Mononuclear cell (primary cell): ENCODE data around the gene PDE6A. TPM values are rescaled to one million over a fixed set of nuclear protein-coding genes. Genes with fewer than 3 reads are reported as not detected.

Source experiments
- total RNA-seq: library from RNA; depleted of rRNA; stranded (reverse); fragments of >200 nt; gene quantifications from one replicate; pipeline ENCODE4 v1.2.3, GENCODE V29; 2012

PDE6A gene
- total RNA-seq, 1 donor: not detected

Other genes with a start within 250 kb of the PDE6A start
- 2.6 TPM for gene PPARGC1B, start 214.5 kb downstream of the PDE6A start, total RNA-seq
- 2.7 TPM for gene SLC26A2, start 16.0 kb upstream of the PDE6A start, total RNA-seq
- 2.1 TPM for gene TIGD6, start 55.9 kb upstream of the PDE6A start, total RNA-seq
- gene HMGXB3, start 55.9 kb upstream of the PDE6A start, total RNA-seq: 27.2 TPM
- gene CSF1R, start 141.8 kb upstream of the PDE6A start, total RNA-seq: 5.2 TPM
- 0.94 TPM for gene PDGFRB, start 211.1 kb upstream of the PDE6A start, total RNA-seq
- gene CDX1, start 222.0 kb upstream of the PDE6A start, total RNA-seq: not detected
- 0.10 TPM for gene SLC6A7, start 245.3 kb upstream of the PDE6A start, total RNA-seq